ENCODE data around the gene SLIRP.

DNA sequence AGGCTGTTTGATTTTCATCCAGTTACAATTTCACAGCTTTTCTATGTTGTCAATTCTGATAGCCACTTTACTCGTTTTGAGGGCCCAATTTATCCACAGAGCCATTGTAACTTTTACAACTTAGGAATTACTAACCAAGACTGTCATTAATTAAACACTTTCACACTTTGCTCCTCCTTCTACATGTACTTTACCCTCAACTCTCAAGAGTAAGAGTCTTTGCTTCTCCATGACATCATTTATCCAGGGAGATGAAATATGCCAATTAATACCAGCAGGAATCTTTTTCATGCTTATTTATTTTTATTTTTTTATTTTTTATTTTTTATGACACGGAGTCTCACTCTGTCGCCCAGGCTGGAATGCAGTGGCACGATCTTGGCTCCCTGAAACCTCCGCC, 13.5 kb downstream of the SLIRP start:
- TF ChIP-seq POLR2A (IDR thresholded peaks at IDR 0.05), result no peak
- TF ChIP-seq, protein P1, sequence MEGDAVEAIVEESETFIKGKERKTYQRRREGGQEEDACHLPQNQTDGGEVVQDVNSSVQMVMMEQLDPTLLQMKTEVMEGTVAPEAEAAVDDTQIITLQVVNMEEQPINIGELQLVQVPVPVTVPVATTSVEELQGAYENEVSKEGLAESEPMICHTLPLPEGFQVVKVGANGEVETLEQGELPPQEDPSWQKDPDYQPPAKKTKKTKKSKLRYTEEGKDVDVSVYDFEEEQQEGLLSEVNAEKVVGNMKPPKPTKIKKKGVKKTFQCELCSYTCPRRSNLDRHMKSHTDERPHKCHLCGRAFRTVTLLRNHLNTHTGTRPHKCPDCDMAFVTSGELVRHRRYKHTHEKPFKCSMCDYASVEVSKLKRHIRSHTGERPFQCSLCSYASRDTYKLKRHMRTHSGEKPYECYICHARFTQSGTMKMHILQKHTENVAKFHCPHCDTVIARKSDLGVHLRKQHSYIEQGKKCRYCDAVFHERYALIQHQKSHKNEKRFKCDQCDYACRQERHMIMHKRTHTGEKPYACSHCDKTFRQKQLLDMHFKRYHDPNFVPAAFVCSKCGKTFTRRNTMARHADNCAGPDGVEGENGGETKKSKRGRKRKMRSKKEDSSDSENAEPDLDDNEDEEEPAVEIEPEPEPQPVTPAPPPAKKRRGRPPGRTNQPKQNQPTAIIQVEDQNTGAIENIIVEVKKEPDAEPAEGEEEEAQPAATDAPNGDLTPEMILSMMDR (IDR thresholded peaks at IDR 0.05), result no peak
- no peak for TF ChIP-seq EP300 (IDR thresholded peaks at IDR 0.05)
